ENCODE data around the gene GALNTL6. TPM values are rescaled to one million over a fixed set of nuclear protein-coding genes. Genes with fewer than 3 reads are reported as not detected.

GALNTL6 gene
- total RNA-seq, 1 experiment from 2014 or later = not detected

GRCh38 chr4:172842779-172843178 is 1029.6 kb downstream of the GALNTL6 start:
- no peak overlapping the region for H2BK12ac ChIP-seq (ENCODE audit: insufficient read length, low read depth, low read length)
- no peak overlapping the region for H3K9ac ChIP-seq (ENCODE audit: extremely low read depth, insufficient read length, low read length)
- no peak for DNase-seq
- H2BK5ac ChIP-seq (ENCODE audit: insufficient read length, low read length) = no peak overlapping the region
- H3K27me3 ChIP-seq (ENCODE audit: insufficient read depth, low read length) = no peaks in the 10 kb centered on the region
- Mint-ChIP-seq H3K27me3 (ENCODE audit: low read depth) (no peaks in the 10 kb centered on the region), H3K36me3 (ENCODE audit: insufficient read depth in 1 of 3, low read depth in 3 of 3) (no peaks in the 10 kb centered on the region), H3K4me1 (peaks cover 21 to 23% of the 10 kb centered on the region in 2 experiments), H3K4me3 (no peak overlapping the region), H3K9me3 (no peaks in the 10 kb centered on the region), H3K27ac (no peak overlapping the region)
- no peak overlapping the region for H4K5ac ChIP-seq (ENCODE audit: insufficient read length, low read depth, low read length)
- H3K14ac ChIP-seq (ENCODE audit: insufficient read depth, low read length) = no peak overlapping the region
- H3K79me2 ChIP-seq (ENCODE audit: insufficient read depth, low read length) = no peaks in the 10 kb centered on the region
- no peak overlapping the region for H3K23ac ChIP-seq (ENCODE audit: insufficient read length, low read depth, low read length)
- no peaks in the 10 kb centered on the region for H3K9me3 ChIP-seq (ENCODE audit: control insufficient read depth, low read depth, low read length)
- H2AFZ ChIP-seq (ENCODE audit: low read length) = no peak overlapping the region
- no peaks in the 10 kb centered on the region for H4K20me1 ChIP-seq (ENCODE audit: control insufficient read depth, insufficient read depth, insufficient read length)
- no peak overlapping the region for H3K18ac ChIP-seq (ENCODE audit: insufficient read length, low read depth, low read length)
- H4K91ac ChIP-seq (ENCODE audit: insufficient read length, low read depth, low read length) = no peak overlapping the region
- no CpG with 5 or more reads among the region's 4 CpGs for WGBS (ENCODE audit: extremely low coverage, insufficient read length, low lambda C conversion rate)
- H3T11ph ChIP-seq (ENCODE audit: low read length) = no peak overlapping the region
- no peaks in the 10 kb centered on the region for H3K23me2 ChIP-seq (ENCODE audit: insufficient read length, low read depth, low read length, poor library complexity, severe bottlenecking)
- H3K4me2 ChIP-seq (ENCODE audit: insufficient read depth, insufficient read length, low read length) = no peak overlapping the region
- H3K27ac ChIP-seq (ENCODE audit: insufficient read length, low read depth, low read length) = no peak overlapping the region
- no peak overlapping the region for H2BK20ac ChIP-seq (ENCODE audit: low read depth, low read length, poor library complexity, severe bottlenecking)
- H2BK15ac ChIP-seq (ENCODE audit: low read depth, low read length) = no peak overlapping the region
- no peak overlapping the region for H3K56ac ChIP-seq (ENCODE audit: insufficient read length, low read depth, low read length)
- peaks cover 4% of the 10 kb centered on the region; the same call in 1 of the 2 replicates for H3K4me1 ChIP-seq (ENCODE audit: insufficient read depth, low read length)
- no peak overlapping the region for H3K4ac ChIP-seq (ENCODE audit: low read depth, low read length)
- H3K79me1 ChIP-seq (ENCODE audit: insufficient read depth, low read depth, low read length, poor library complexity, severe bottlenecking) = no peaks in the 10 kb centered on the region
- H2BK120ac ChIP-seq (ENCODE audit: low read depth, low read length, poor library complexity, severe bottlenecking) = no peak overlapping the region
- no peak overlapping the region for H4K8ac ChIP-seq (replicated peaks; ENCODE audit: insufficient read length, low read depth, low read length)
- H2AK5ac ChIP-seq (ENCODE audit: insufficient read length, low read length) = no peak overlapping the region
- TF ChIP-seq CTCF (conservative IDR thresholded peaks at IDR 0.05) = no peak
